ENCODE measurements around the gene VEZF1.

GRCh38 chr17:57940231-57940630 is 47.8 kb downstream of the VEZF1 start:
- TF ChIP-seq, protein P1, sequence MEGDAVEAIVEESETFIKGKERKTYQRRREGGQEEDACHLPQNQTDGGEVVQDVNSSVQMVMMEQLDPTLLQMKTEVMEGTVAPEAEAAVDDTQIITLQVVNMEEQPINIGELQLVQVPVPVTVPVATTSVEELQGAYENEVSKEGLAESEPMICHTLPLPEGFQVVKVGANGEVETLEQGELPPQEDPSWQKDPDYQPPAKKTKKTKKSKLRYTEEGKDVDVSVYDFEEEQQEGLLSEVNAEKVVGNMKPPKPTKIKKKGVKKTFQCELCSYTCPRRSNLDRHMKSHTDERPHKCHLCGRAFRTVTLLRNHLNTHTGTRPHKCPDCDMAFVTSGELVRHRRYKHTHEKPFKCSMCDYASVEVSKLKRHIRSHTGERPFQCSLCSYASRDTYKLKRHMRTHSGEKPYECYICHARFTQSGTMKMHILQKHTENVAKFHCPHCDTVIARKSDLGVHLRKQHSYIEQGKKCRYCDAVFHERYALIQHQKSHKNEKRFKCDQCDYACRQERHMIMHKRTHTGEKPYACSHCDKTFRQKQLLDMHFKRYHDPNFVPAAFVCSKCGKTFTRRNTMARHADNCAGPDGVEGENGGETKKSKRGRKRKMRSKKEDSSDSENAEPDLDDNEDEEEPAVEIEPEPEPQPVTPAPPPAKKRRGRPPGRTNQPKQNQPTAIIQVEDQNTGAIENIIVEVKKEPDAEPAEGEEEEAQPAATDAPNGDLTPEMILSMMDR (IDR thresholded peaks at IDR 0.05; ENCODE audit: control extremely low read depth in 1 of 3, insufficient read depth in 1 of 3, low read depth in 1 of 3, low read length in 3 of 3): no peak
- no peak for TF ChIP-seq KDM1A (IDR thresholded peaks at IDR 0.05; ENCODE audit: borderline replicate concordance, low read length)

All from H1 (cell line).